AG04450 (cell line): Measurements from ENCODE around the gene KIF11. TPM values are rescaled to one million over a fixed set of nuclear protein-coding genes. Genes with fewer than 3 reads are reported as not detected.

Experiments used
- CTCF ChIA-PET: fragments of 300-600, 350-600 bp; formaldehyde crosslinking; extraction: SDS; loops from one replicate; lab custom pipeline; 2022; ENCODE audit warnings: antibody characterized with exemption, inconsistent platforms; lab: Charles Lee
- POLR2A ChIA-PET: fragments of 350-600 bp; formaldehyde crosslinking; extraction: SDS; loops from one replicate; lab custom pipeline; 2021; ENCODE audit warnings: antibody characterized with exemption, inconsistent platforms; lab: Yijun Ruan, JAX
- DNase-seq: peaks from one replicate; pipeline ENCODE4 v3.0.0-alpha.2; 2011; ENCODE audit warnings: low read depth, low spot score
- H3K27ac ChIP-seq: one replicate; pipeline ENCODE4 v1.5.1; 2012; ENCODE audit warnings: low read depth, low read length, control low read depth
- H3K27me3 ChIP-seq: one replicate; pipeline ENCODE4 v1.6.0; 2012; ENCODE audit warnings: low read length; ENCODE audit not compliant: control insufficient read depth, insufficient read depth
- H3K4me3 ChIP-seq: 2 replicates; pipeline ENCODE4 v1.5.1; 2011; ENCODE audit warnings: mild to moderate bottlenecking, low read depth, low read length, control low read depth
- H3K9me3 ChIP-seq: 2 replicates; pipeline ENCODE4 v1.5.1; 2012; ENCODE audit warnings: low read length; ENCODE audit not compliant: control insufficient read depth, insufficient read depth
- CTCF ChIP-seq: IDR thresholded peaks from 2 replicates; pipeline ENCODE4 v1.5.1; 2011; ENCODE audit warnings: low read depth, low read length, control low read depth, inconsistent platforms
- polyA plus RNA-seq: library from polyadenylated mRNA; depleted of rRNA; stranded (reverse); fragments of >200 nt; gene quantifications from 2 replicates; pipeline ENCODE4 v1.2.3, GENCODE V29; 2011

Gene KIF11
- polyA plus RNA-seq, 1 experiment = 7.6 TPM

DNA sequence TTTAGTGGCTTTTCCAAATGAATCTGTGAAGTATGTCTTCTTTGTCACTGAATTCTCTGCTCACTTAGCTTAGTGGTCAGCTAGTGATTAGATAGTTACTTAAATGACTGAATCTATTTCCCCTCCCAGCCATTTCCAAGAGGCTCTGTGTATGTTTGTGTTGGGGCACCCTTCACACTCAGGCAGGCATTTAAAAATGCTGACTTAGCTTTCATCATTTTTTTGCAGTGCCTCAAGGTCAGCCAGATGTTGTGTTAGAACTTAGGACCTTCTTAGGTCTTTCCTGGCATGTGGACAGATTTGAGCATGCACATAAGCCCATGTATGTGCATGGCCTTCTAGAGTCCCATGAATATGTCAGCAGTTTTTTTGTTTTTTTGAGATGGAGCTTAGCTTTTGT lies 71.4 kb downstream of the KIF11 start:
- Histone ChIP-seq H3K9me3 (no peaks in the 10 kb centered on the region; the same call in 1 of the 2 replicates), H3K27me3 (no peaks in the 10 kb centered on the region), H3K4me3 (no peak overlapping the region), H3K27ac (no peak overlapping the region)
- DNase-seq = no peak
- TF ChIP-seq CTCF = no peak
- ChIA-PET POLR2A (no interaction called here), CTCF (interaction anchor here (0.6 kb wide), 1 partner anchor 180 kb away, joined by 3 read pairs; no protein-coding TSS in a partner anchor)

DNA sequence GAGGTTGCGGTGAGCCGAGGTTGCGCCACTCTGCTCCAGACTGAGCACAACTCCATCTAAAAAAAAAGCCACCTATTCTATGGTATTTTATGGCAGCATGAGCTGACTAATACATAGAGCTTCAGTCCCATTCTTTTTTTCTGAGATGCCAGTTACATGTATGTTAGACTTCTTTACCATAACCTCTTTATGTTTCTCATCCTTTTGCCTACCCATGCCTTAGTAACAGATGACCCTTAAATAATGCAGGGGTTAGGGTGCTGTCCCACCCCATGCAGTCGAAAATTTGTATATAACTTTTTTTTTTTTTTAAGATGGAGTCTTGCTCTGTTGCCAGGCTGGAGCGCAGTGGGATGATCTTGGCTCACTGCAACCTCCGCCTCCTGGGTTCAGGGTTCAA lies 74.1 kb downstream of the KIF11 start:
- TF ChIP-seq CTCF = no peak
- Histone ChIP-seq H3K4me3 (no peak overlapping the region), H3K27me3 (no peaks in the 10 kb centered on the region), H3K9me3 (no peaks in the 10 kb centered on the region; the same call in 1 of the 2 replicates), H3K27ac (no peak overlapping the region)
- CTCF ChIA-PET = no interaction called here
- DNase-seq = no peak
- POLR2A ChIA-PET = no interaction called here

DNA sequence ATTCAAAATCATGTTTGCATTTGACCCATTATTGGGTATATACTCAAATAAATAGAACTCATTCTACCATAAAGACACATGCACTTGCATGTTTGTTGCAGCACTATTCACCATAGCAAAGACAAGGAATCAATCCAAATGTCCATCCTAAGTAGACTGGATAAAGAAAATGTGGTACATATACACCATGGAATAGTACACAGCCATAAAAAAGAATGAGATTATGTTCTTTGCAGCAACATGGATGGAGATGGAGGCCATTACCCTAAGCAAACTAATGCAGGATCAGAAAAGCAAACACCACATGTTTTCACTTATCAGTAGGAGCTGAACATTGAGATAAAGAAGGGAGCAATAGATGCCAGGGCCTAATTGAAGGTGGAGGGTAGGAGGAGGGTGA lies 84.8 kb downstream of the KIF11 start:
- no peaks in the 10 kb centered on the region for H3K27me3 ChIP-seq
- H3K4me3 ChIP-seq = no peak overlapping the region
- no peaks in the 10 kb centered on the region; the same call in 1 of the 2 replicates for H3K9me3 ChIP-seq
- ChIA-PET POLR2A (no interaction called here), CTCF (no interaction called here)
- no peak for DNase-seq
- no peak overlapping the region for H3K27ac ChIP-seq
- no peak for TF ChIP-seq CTCF

GRCh38 chr10:92678206-92678605 lies 85.3 kb downstream of the KIF11 start:
- H3K9me3 ChIP-seq = no peaks in the 10 kb centered on the region; the same call in 1 of the 2 replicates
- CTCF ChIA-PET = no interaction called here
- TF ChIP-seq CTCF = no peak
- H3K4me3 ChIP-seq = no peak overlapping the region
- no peak for DNase-seq
- no peaks in the 10 kb centered on the region for H3K27me3 ChIP-seq
- POLR2A ChIA-PET = interaction anchor here (0.5 kb wide), 1 partner anchor 164 kb away, joined by 3 read pairs; no protein-coding TSS in a partner anchor
- H3K27ac ChIP-seq = no peak overlapping the region

DNA sequence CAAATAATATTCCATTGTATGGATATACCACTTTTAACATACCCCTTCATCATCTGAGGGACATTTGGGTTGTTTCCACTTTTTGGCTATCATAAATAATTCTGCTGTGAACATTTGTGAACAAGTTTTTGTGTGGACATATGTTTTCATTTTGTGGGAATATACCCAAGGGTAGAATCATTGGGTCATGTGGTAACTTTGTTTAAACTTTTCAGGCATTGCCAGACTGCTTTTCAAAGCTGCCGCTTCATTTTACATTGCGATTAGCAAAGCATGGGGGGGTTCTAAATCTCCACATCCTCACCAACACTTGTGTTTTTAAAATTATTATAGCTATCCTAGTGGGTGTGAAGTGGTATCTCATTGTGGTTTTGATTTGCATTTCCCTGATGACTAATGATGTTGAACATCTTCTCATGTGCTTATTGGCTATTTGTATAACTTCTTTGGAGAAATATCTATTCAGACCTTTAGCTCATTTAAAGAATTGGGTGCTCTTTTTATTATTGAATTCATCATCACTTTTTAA lies 88.4 kb downstream of the KIF11 start:
- Histone ChIP-seq H3K9me3 (peaks cover 2% of the 10 kb centered on the region; the same call in 1 of the 2 replicates), H3K27me3 (no peaks in the 10 kb centered on the region), H3K27ac (no peak overlapping the region), H3K4me3 (no peak overlapping the region)
- ChIA-PET POLR2A (no interaction called here), CTCF (interaction anchor here (0.7 to 0.8 kb wide), 2 partner anchors 37 to 166 kb away, joined by 4 to 5 read pairs; no protein-coding TSS in a partner anchor)
- no peak for DNase-seq
- no peak for TF ChIP-seq CTCF
